Type B pancreatic cell (in vitro differentiated cells): Measurements from ENCODE around the gene CPB1. TPM values are rescaled to one million over a fixed set of nuclear protein-coding genes. Genes with fewer than 3 reads are reported as not detected.

Experiments
- DNase-seq: peaks from one replicate; pipeline ENCODE4 v3.0.0; 2021; ENCODE audit warnings: mixed read lengths; ENCODE audit not compliant: unreplicated experiment; ENCODE audit errors: extremely low spot score
- H3K27ac Mint-ChIP-seq: 2 replicates; pipeline ENCODE4 v1.8.0; 2021; ENCODE audit warnings: mild to moderate bottlenecking, mixed read lengths
- H3K27me3 Mint-ChIP-seq: 2 replicates; pipeline ENCODE4 v1.8.0; 2021; ENCODE audit warnings: mixed read lengths
- H3K36me3 Mint-ChIP-seq: 2 replicates; pipeline ENCODE4 v1.8.0; 2021; ENCODE audit warnings: mixed read lengths
- H3K4me1 Mint-ChIP-seq: one replicate; pipeline ENCODE4 v1.8.0; 2021; ENCODE audit warnings: mixed read lengths; ENCODE audit not compliant: unreplicated experiment
- H3K4me3 Mint-ChIP-seq: 2 replicates; pipeline ENCODE4 v1.8.0; 2021; ENCODE audit warnings: mild to moderate bottlenecking, mixed read lengths
- H3K9me3 Mint-ChIP-seq: 2 replicates; pipeline ENCODE4 v1.8.0; 2021; ENCODE audit warnings: mixed read lengths
- CTCF ChIP-seq: fragments of 200-600 bp; sonication (generic); conservative IDR thresholded peaks from 2 replicates; pipeline ENCODE4 v1.5.0; 2021; ENCODE audit warnings: antibody characterized with exemption, mild to moderate bottlenecking
- total RNA-seq: library from RNA; stranded (reverse); gene quantifications from 2 replicates; pipeline ENCODE4 v1.2.1, GENCODE V29; 2021; ENCODE audit warnings: low replicate concordance

CPB1 gene
- total RNA-seq, 1 donor from 2014 or later = 0.56 TPM

GRCh38 chr3:148800414-148800813 is 27.2 kb upstream of the CPB1 start:
- Mint-ChIP-seq H3K4me1 (no peaks in the 10 kb centered on the region), H3K36me3 (no peaks in the 10 kb centered on the region), H3K27me3 (peaks cover 7% of the 10 kb centered on the region), H3K4me3 (no peak overlapping the region), H3K9me3 (no peaks in the 10 kb centered on the region), H3K27ac (no peak overlapping the region)
- no peak for TF ChIP-seq CTCF
- no peak for DNase-seq

- Mint-ChIP-seq H3K4me3 (no peak overlapping the region), H3K27me3 (peaks cover 45% of the 10 kb centered on the region), H3K4me1 (no peaks in the 10 kb centered on the region), H3K36me3 (no peaks in the 10 kb centered on the region), H3K27ac (no peak overlapping the region), H3K9me3 (no peaks in the 10 kb centered on the region)
- no peak for DNase-seq
- TF ChIP-seq CTCF = no peak
Observed at GRCh38 chr3:148809835-148810234, 17.8 kb upstream of the CPB1 start.

- no peak for DNase-seq
- H3K4me1 Mint-ChIP-seq = peaks cover 15% of the 10 kb centered on the region
- no peak for TF ChIP-seq CTCF
- peaks cover under 1% of the 10 kb centered on the region for H3K9me3 Mint-ChIP-seq
- no peaks in the 10 kb centered on the region for H3K36me3 Mint-ChIP-seq
- H3K27me3 Mint-ChIP-seq = peaks cover 28% of the 10 kb centered on the region
- no peak overlapping the region for H3K27ac Mint-ChIP-seq
- peak overlapping the region; percentile 13 for H3K4me3 Mint-ChIP-seq
Observed at GRCh38 chr3:148815316-148816110, 12.1 kb upstream of the CPB1 start.

GRCh38 chr3:148816427-148816826 is 11.2 kb upstream of the CPB1 start:
- no peak for TF ChIP-seq CTCF
- Mint-ChIP-seq H3K4me3 (no peak overlapping the region), H3K27ac (no peak overlapping the region), H3K27me3 (peaks cover 26% of the 10 kb centered on the region), H3K9me3 (peaks cover 7% of the 10 kb centered on the region), H3K4me1 (peaks cover 21% of the 10 kb centered on the region), H3K36me3 (no peaks in the 10 kb centered on the region)
- DNase-seq = no peak

- Mint-ChIP-seq H3K4me1 (peaks cover 21% of the 10 kb centered on the region), H3K27ac (no peak overlapping the region), H3K27me3 (peaks cover 24% of the 10 kb centered on the region), H3K4me3 (no peak overlapping the region), H3K36me3 (no peaks in the 10 kb centered on the region), H3K9me3 (peaks cover 7% of the 10 kb centered on the region)
- no peak for DNase-seq
- no peak for TF ChIP-seq CTCF
Observed at GRCh38 chr3:148816981-148817525, 10.6 kb upstream of the CPB1 start.
